Ascending aorta (tissue), 2 donors: ENCODE results near the gene ABI3BP. TPM values are rescaled to one million over a fixed set of nuclear protein-coding genes. Genes with fewer than 3 reads are reported as not detected.

Experiments used
- DNase-seq, 2 donors: peaks; one replicate each; pipeline ENCODE4 v3.0.0-alpha.2; 2019; ENCODE audit warnings: low spot score in 2 of 2
- H3K27ac ChIP-seq, 2 donors: fragments of 200-600 bp; sonication (generic); one replicate each; pipeline ENCODE4 v1.5.1; 2016 to 2017; ENCODE audit warnings: mild to moderate bottlenecking in 1 of 2
- H3K27me3 ChIP-seq: fragments of 200-600 bp; sonication (generic); one replicate; pipeline ENCODE4 v1.5.1; 2017
- H3K36me3 ChIP-seq, 2 donors: fragments of 200-600 bp; sonication (generic); one replicate each; pipeline ENCODE4 v1.5.1; 2016
- H3K4me1 ChIP-seq, 2 donors: fragments of 200-600 bp; sonication (generic); one replicate each; pipeline ENCODE4 v1.5.1; 2016 to 2017; ENCODE audit warnings: mild to moderate bottlenecking in 1 of 2
- H3K4me3 ChIP-seq, 2 donors: fragments of 200-600 bp; sonication (generic); one replicate each; pipeline ENCODE4 v1.5.1; 2016 to 2017; ENCODE audit warnings: mild to moderate bottlenecking in 1 of 2
- H3K9me3 ChIP-seq, 2 donors: fragments of 200-600 bp; sonication (generic); one replicate each; pipeline ENCODE4 v1.5.1; 2016
- intact Hi-C: fragments of 100-400 bp; cut with DNase I; formaldehyde crosslinking; loops from one replicate; pipeline ENCODE4 v1.15.1; 2023
- total RNA-seq: library from RNA; depleted of rRNA; stranded (reverse); fragments of >200 nt; gene quantifications from one replicate; pipeline ENCODE4 v1.1.0, GENCODE V29; 2016
- TF ChIP-seq, protein P1 (sequence below), 3 experiments: fragments of 200-600 bp in 2 of 3; fragments of 450-650 bp in 1 of 3; sonication (generic) in 2 of 3; IDR thresholded peaks; one replicate each; pipeline ENCODE4 v1.5.1; 2016 to 2019; ENCODE audit warnings: antibody characterized with exemption in 3 of 3, mild to moderate bottlenecking in 1 of 3, moderate library complexity in 1 of 3

The ABI3BP gene
- total RNA-seq, 1 donor from 2014 or later: 54.2 TPM

GRCh38 chr3:100782348-100782747, 210.9 kb downstream of the ABI3BP start:
- Histone ChIP-seq H3K27ac (no peak overlapping the region), H3K4me1 (peaks cover 0 to 7% of the 10 kb centered on the region in 2 donors), H3K36me3 (peaks cover 0 to 8% of the 10 kb centered on the region in 2 donors), H3K27me3 (no peaks in the 10 kb centered on the region), H3K4me3 (no peak overlapping the region), H3K9me3 (peaks cover 0 to 10% of the 10 kb centered on the region in 2 donors)
- intact Hi-C loops: no loop called here
- TF ChIP-seq, protein P1, sequence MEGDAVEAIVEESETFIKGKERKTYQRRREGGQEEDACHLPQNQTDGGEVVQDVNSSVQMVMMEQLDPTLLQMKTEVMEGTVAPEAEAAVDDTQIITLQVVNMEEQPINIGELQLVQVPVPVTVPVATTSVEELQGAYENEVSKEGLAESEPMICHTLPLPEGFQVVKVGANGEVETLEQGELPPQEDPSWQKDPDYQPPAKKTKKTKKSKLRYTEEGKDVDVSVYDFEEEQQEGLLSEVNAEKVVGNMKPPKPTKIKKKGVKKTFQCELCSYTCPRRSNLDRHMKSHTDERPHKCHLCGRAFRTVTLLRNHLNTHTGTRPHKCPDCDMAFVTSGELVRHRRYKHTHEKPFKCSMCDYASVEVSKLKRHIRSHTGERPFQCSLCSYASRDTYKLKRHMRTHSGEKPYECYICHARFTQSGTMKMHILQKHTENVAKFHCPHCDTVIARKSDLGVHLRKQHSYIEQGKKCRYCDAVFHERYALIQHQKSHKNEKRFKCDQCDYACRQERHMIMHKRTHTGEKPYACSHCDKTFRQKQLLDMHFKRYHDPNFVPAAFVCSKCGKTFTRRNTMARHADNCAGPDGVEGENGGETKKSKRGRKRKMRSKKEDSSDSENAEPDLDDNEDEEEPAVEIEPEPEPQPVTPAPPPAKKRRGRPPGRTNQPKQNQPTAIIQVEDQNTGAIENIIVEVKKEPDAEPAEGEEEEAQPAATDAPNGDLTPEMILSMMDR (IDR thresholded peaks at IDR 0.05): no peak
- DNase-seq: no peak

DNA sequence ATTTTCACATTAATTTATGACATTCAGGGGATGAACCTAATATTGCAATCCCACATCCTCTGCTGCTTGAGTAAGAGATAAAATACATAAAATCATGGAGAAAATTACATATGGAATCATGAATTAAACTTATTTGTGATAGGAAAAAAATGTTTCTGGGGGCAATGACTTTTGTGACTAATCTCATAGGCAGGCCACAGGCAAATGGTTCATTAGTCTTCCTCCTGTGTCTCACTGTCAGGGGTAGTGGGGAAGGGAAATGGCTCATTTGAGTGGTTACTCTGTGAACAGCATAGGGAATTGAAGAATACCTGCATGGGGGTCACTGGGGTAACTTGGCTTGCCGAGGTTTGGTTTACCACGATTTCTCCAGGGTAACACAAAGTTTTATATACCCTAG, 211.9 kb downstream of the ABI3BP start:
- no peak for DNase-seq
- intact Hi-C loops: no loop called here
- TF ChIP-seq, protein P1 (IDR thresholded peaks at IDR 0.05): no peak
- Histone ChIP-seq H3K27ac (no peak overlapping the region), H3K4me3 (no peak overlapping the region), H3K9me3 (peaks cover 0 to 10% of the 10 kb centered on the region in 2 donors), H3K36me3 (peaks cover 0 to 14% of the 10 kb centered on the region in 2 donors), H3K4me1 (peaks cover 0 to 7% of the 10 kb centered on the region in 2 donors), H3K27me3 (no peaks in the 10 kb centered on the region)

GRCh38 chr3:100780071-100780622, 213.1 kb downstream of the ABI3BP start:
- Histone ChIP-seq H3K27ac (no peak overlapping the region), H3K4me1 (peaks cover 0 to 7% of the 10 kb centered on the region in 2 donors)

GRCh38 chr3:100779480-100779879, 213.7 kb downstream of the ABI3BP start:
- Histone ChIP-seq H3K9me3 (no peaks in the 10 kb centered on the region), H3K36me3 (peaks cover 0 to 6% of the 10 kb centered on the region in 2 donors), H3K27ac (no peak overlapping the region), H3K27me3 (no peaks in the 10 kb centered on the region), H3K4me1 (peaks cover 0 to 7% of the 10 kb centered on the region in 2 donors), H3K4me3 (no peak overlapping the region)
- TF ChIP-seq, protein P1 (IDR thresholded peaks at IDR 0.05): no peak
- intact Hi-C loops: no loop called here
- no peak for DNase-seq

More at GRCh38 chr3:100780071-100780622, 213.1 kb downstream of the ABI3BP start:
- DNase-seq: no peak
- H3K4me3 ChIP-seq: no peak overlapping the region
- TF ChIP-seq, protein P1 (IDR thresholded peaks at IDR 0.05): no peak
- H3K27me3 ChIP-seq: no peaks in the 10 kb centered on the region
- intact Hi-C loops: no loop called here
- H3K9me3 ChIP-seq: peaks cover 0 to under 1% of the 10 kb centered on the region in 2 donors
- H3K36me3 ChIP-seq: peaks cover 0 to 6% of the 10 kb centered on the region in 2 donors

DNA sequence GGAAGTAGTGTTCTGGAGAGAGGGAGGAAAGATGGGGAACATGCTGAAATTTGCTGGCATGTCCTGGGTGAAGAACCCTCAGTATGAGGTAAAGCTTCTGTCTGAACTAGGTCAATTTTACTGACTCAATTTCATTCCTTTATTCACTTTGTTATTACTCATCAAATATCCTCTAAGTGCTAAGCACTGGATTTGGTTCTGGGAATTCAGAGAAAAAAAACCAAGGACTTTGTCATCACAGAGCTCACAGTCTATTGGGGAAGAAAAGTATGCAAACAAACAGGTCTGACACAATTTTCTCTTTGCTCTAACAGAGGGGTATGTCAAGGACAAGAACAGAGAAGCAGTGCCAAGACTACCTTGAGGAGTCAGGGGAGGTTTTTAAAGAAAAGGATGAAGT, 215.9 kb downstream of the ABI3BP start:
- DNase-seq: no peak
- TF ChIP-seq, protein P1 (IDR thresholded peaks at IDR 0.05): no peak
- Histone ChIP-seq H3K9me3 (no peaks in the 10 kb centered on the region), H3K4me3 (no peak overlapping the region), H3K27me3 (no peaks in the 10 kb centered on the region), H3K27ac (no peak overlapping the region), H3K4me1 (no peaks in the 10 kb centered on the region), H3K36me3 (peaks cover 0 to 13% of the 10 kb centered on the region in 2 donors)
- intact Hi-C loops: no loop called here
